ENCODE measurements around the gene AIRE.

The AIRE gene

DNA sequence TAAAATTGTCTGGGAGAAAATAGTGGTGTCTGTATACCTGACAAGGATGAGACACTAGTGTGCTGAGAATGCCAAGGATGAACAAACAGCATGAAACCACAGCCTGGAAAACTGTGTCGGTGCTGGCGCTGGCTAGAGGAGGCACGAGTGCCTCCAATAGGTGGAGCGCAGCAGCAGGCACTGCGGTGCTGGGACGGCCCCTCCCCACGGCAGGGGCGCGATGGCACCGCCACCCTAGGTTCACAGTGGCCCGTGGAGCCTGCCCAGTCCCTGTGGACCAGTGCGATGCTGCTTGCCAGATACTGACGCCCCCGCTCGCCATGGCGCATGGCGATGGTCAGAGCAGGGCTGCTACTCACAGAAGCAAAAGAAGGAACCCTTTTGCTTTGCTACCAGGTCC is 46.7 kb downstream of the AIRE start:
- H3K4ac ChIP-seq (ENCODE audit: low read depth in 1 of 2, low read length in 2 of 2) = no peak overlapping the region
- WGBS = 96% methylated on average over 17 of the region's 17 CpGs
- peak overlapping the region; percentile 34 for H4K91ac ChIP-seq (ENCODE audit: low read length)
- H2BK5ac ChIP-seq (ENCODE audit: low read depth, low read length, poor library complexity, severe bottlenecking) = no peak overlapping the region
- H3K27ac ChIP-seq (ENCODE audit: low read length, poor library complexity, severe bottlenecking) = no peak overlapping the region
- H2AFZ ChIP-seq (ENCODE audit: low read depth, low read length) = no peak overlapping the region
- H3K36me3 ChIP-seq (ENCODE audit: control insufficient read depth in 1 of 2, insufficient read depth in 2 of 2, low read depth in 1 of 2, low read length in 2 of 2) = peaks cover 29 to 54% of the 10 kb centered on the region in 2 experiments
- H3K27me3 ChIP-seq (ENCODE audit: control insufficient read depth in 1 of 2, insufficient read depth in 1 of 2, low read length in 2 of 2) = no peaks in the 10 kb centered on the region
- H2BK15ac ChIP-seq (ENCODE audit: low read depth, poor library complexity, severe bottlenecking) = no peak overlapping the region
- H3K4me2 ChIP-seq (ENCODE audit: low read length, poor library complexity, severe bottlenecking) = no peak overlapping the region
- no peaks in the 10 kb centered on the region for H3K9me3 ChIP-seq (ENCODE audit: control insufficient read depth, low read length)
- no peak overlapping the region for H3K23ac ChIP-seq (ENCODE audit: low read length in 2 of 2)
- peaks cover 2% of the 10 kb centered on the region for H3K79me1 ChIP-seq (replicated peaks; ENCODE audit: low read length, poor library complexity, severe bottlenecking)
- peaks cover 13% of the 10 kb centered on the region for H3K4me1 ChIP-seq (ENCODE audit: control insufficient read depth, insufficient read depth, low read depth, low read length)
- H3K14ac ChIP-seq (ENCODE audit: low read length in 2 of 2) = no peak overlapping the region
- no peak overlapping the region for H3K9ac ChIP-seq (ENCODE audit: low read length)
- H3K4me3 ChIP-seq (ENCODE audit: insufficient read depth in 1 of 2, low read depth in 1 of 2, low read length in 2 of 2) = no peak overlapping the region
- H2BK12ac ChIP-seq (ENCODE audit: low read length in 2 of 2) = no peak overlapping the region
- no peak overlapping the region for H4K8ac ChIP-seq (ENCODE audit: low read length)
- H3K18ac ChIP-seq (ENCODE audit: low read depth in 1 of 2, low read length in 2 of 2) = peak overlapping the region in 1 of 2 experiments; percentile 13
- H2BK120ac ChIP-seq (ENCODE audit: low read depth, low read length) = no peak overlapping the region
- no peak overlapping the region for H2AK5ac ChIP-seq (ENCODE audit: low read length, severe bottlenecking)
- no peak for DNase-seq

DNA sequence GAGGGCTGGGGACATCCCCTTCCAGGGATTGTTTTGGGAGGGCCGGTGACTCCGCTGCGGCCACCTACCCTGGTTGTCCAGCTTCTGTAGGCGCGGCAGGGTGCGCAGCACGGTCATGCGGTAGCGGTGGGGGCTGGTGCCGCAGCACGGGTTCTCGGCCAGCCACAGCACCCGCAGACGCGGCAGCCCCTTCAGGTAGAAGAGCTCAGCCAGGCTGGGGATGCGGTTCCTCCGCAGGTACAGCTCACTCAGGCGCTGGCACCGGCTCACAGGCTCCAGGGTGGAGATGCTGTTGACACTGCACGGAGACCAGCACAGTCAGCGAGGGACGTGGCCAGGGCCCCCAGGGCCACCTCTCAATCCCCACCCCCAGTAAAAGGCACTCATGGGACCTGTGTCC is 47.3 kb downstream of the AIRE start:
- Histone ChIP-seq H2AK5ac (ENCODE audit: low read length, severe bottlenecking) (no peak overlapping the region), H2AFZ (ENCODE audit: low read depth, low read length) (no peak overlapping the region), H3K23ac (ENCODE audit: low read length in 2 of 2) (no peak overlapping the region), H3K27ac (ENCODE audit: low read length, poor library complexity, severe bottlenecking) (no peak overlapping the region), H2BK12ac (ENCODE audit: low read length in 2 of 2) (no peak overlapping the region), H2BK5ac (ENCODE audit: low read depth, low read length, poor library complexity, severe bottlenecking) (no peak overlapping the region), H3K4me1 (ENCODE audit: control insufficient read depth, insufficient read depth, low read depth, low read length) (peaks cover 13% of the 10 kb centered on the region), H4K91ac (ENCODE audit: low read length) (no peak overlapping the region), H3K4me3 (ENCODE audit: insufficient read depth in 1 of 2, low read depth in 1 of 2, low read length in 2 of 2) (no peak overlapping the region), H3K9me3 (ENCODE audit: control insufficient read depth, low read length) (no peaks in the 10 kb centered on the region), H4K8ac (ENCODE audit: low read length) (no peak overlapping the region), H3K14ac (ENCODE audit: low read length in 2 of 2) (no peak overlapping the region), H2BK15ac (ENCODE audit: low read depth, poor library complexity, severe bottlenecking) (no peak overlapping the region), H3K4ac (ENCODE audit: low read depth in 1 of 2, low read length in 2 of 2) (no peak overlapping the region), H3K18ac (ENCODE audit: low read depth in 1 of 2, low read length in 2 of 2) (no peak overlapping the region), H3K9ac (ENCODE audit: low read length) (no peak overlapping the region), H2BK120ac (ENCODE audit: low read depth, low read length) (no peak overlapping the region), H3K4me2 (ENCODE audit: low read length, poor library complexity, severe bottlenecking) (no peak overlapping the region), H3K79me1 (replicated peaks; ENCODE audit: low read length, poor library complexity, severe bottlenecking) (peaks cover 2% of the 10 kb centered on the region), H3K36me3 (ENCODE audit: control insufficient read depth in 1 of 2, insufficient read depth in 2 of 2, low read depth in 1 of 2, low read length in 2 of 2) (peaks cover 26 to 49% of the 10 kb centered on the region in 2 experiments), H3K27me3 (ENCODE audit: control insufficient read depth in 1 of 2, insufficient read depth in 1 of 2, low read length in 2 of 2) (no peaks in the 10 kb centered on the region)
- no peak for DNase-seq
- WGBS = 98% methylated on average over 22 of the region's 22 CpGs

DNA sequence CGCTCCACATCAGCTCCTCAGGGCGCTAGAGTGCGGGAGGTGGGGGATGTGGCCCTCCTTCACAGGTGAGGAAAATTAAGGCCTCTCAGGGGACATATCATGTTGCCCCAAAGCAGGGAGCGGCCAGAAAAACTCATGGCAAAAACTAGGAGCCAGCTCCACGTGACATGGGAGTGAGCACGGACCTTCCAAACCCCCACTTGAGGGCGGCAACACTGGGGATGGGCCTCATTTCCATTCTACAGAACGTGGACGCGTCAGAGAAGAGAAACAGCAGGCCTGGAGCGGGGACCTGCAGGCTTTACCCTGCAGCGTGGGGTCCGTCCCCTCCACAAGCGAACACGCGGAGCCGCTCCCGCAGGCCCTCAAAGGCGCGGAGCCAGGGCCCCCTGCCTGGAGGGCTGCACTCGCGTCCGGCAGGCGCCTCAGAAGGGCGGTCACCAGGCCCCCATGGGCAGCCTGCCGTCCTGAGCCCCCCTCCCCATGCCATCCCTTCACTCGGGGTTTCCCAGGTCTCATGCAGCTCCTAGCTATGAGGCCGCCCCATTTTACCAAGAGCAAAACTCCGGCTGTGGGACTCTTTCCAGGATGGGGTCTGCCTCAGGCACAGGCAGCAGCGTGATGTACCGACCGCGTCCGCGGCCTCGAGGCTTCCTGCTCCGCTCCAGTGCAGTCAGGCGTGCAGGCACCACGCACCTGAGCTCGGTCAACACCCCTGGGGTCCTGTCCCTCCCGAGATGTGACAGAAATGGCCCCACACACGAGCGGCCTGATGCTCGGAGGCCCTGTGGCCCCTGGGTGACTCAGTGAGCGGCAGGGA is 48.0 kb downstream of the AIRE start:
- Histone ChIP-seq H3K23ac (ENCODE audit: low read length in 2 of 2) (no peak overlapping the region), H2BK15ac (ENCODE audit: low read depth, poor library complexity, severe bottlenecking) (no peak overlapping the region), H4K91ac (ENCODE audit: low read length) (no peak overlapping the region), H3K4ac (ENCODE audit: low read depth in 1 of 2, low read length in 2 of 2) (no peak overlapping the region), H4K8ac (ENCODE audit: low read length) (no peak overlapping the region), H3K4me1 (ENCODE audit: control insufficient read depth, insufficient read depth, low read depth, low read length) (peaks cover 11% of the 10 kb centered on the region), H3K18ac (ENCODE audit: low read depth in 1 of 2, low read length in 2 of 2) (no peak overlapping the region), H3K27ac (ENCODE audit: low read length, poor library complexity, severe bottlenecking) (no peak overlapping the region), H3K4me2 (ENCODE audit: low read length, poor library complexity, severe bottlenecking) (no peak overlapping the region), H3K4me3 (ENCODE audit: insufficient read depth in 1 of 2, low read depth in 1 of 2, low read length in 2 of 2) (no peak overlapping the region), H3K14ac (ENCODE audit: low read length in 2 of 2) (no peak overlapping the region), H3K9me3 (ENCODE audit: control insufficient read depth, low read length) (no peaks in the 10 kb centered on the region), H2AK5ac (ENCODE audit: low read length, severe bottlenecking) (no peak overlapping the region), H2AFZ (ENCODE audit: low read depth, low read length) (no peak overlapping the region), H3K36me3 (ENCODE audit: control insufficient read depth in 1 of 2, insufficient read depth in 2 of 2, low read depth in 1 of 2, low read length in 2 of 2) (peaks cover 26 to 44% of the 10 kb centered on the region in 2 experiments), H3K79me1 (replicated peaks; ENCODE audit: low read length, poor library complexity, severe bottlenecking) (peaks cover 2% of the 10 kb centered on the region), H3K27me3 (ENCODE audit: control insufficient read depth in 1 of 2, insufficient read depth in 1 of 2, low read length in 2 of 2) (no peaks in the 10 kb centered on the region), H3K9ac (ENCODE audit: low read length) (no peak overlapping the region), H2BK5ac (ENCODE audit: low read depth, low read length, poor library complexity, severe bottlenecking) (no peak overlapping the region), H2BK12ac (ENCODE audit: low read length in 2 of 2) (no peak overlapping the region), H2BK120ac (ENCODE audit: low read depth, low read length) (no peak overlapping the region)
- 91% methylated on average over 45 of the region's 45 CpGs for WGBS
- no peak for DNase-seq

DNA sequence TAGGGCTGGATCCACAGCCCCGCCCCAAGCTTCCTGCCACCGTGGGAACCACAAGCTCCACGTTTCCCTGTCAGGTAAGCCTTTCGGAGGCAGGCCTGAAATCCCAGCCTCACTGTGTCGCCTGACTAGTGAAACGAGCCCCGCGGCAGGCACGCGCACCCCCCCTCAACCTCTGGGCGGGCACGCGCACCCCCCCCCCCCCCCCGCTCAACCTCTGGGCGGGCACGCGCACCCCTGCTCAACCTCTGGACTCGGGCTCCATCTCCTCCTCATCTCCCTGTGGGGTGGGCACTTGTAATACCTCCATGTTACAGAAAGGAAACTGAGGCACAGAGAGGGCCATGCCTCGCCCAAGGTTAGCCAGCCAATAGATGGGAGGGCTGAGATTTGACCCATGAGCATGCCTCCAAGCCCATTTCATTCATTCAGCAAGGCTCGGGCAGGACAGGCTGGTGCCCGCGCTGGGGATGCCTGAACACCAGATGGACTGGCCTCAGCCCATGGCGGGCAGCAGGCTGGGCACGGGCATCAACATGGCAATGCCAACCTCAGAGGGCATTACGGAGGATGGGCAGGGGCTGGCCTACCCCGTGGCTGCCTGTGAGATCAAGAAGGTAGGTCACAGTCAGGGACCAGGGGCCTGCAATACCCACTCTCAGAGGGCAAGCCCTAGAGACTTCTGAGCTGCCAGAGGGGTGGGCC is 48.8 kb downstream of the AIRE start:
- Histone ChIP-seq H3K9ac (ENCODE audit: low read length) (no peak overlapping the region), H3K4me1 (ENCODE audit: control insufficient read depth, insufficient read depth, low read depth, low read length) (peaks cover 6% of the 10 kb centered on the region), H3K4me3 (ENCODE audit: insufficient read depth in 1 of 2, low read depth in 1 of 2, low read length in 2 of 2) (no peak overlapping the region), H3K36me3 (ENCODE audit: control insufficient read depth in 1 of 2, insufficient read depth in 2 of 2, low read depth in 1 of 2, low read length in 2 of 2) (peaks cover 26 to 44% of the 10 kb centered on the region in 2 experiments), H2BK15ac (ENCODE audit: low read depth, poor library complexity, severe bottlenecking) (no peak overlapping the region), H3K9me3 (ENCODE audit: control insufficient read depth, low read length) (no peaks in the 10 kb centered on the region), H2AK5ac (ENCODE audit: low read length, severe bottlenecking) (no peak overlapping the region), H2BK12ac (ENCODE audit: low read length in 2 of 2) (no peak overlapping the region), H3K27ac (ENCODE audit: low read length, poor library complexity, severe bottlenecking) (no peak overlapping the region), H3K27me3 (ENCODE audit: control insufficient read depth in 1 of 2, insufficient read depth in 1 of 2, low read length in 2 of 2) (no peaks in the 10 kb centered on the region), H4K91ac (ENCODE audit: low read length) (peak overlapping the region; percentile 47), H3K4ac (ENCODE audit: low read depth in 1 of 2, low read length in 2 of 2) (no peak overlapping the region), H3K79me1 (replicated peaks; ENCODE audit: low read length, poor library complexity, severe bottlenecking) (peaks cover 2% of the 10 kb centered on the region), H3K18ac (ENCODE audit: low read depth in 1 of 2, low read length in 2 of 2) (no peak overlapping the region), H3K23ac (ENCODE audit: low read length in 2 of 2) (no peak overlapping the region), H2AFZ (ENCODE audit: low read depth, low read length) (no peak overlapping the region), H4K8ac (ENCODE audit: low read length) (no peak overlapping the region), H3K4me2 (ENCODE audit: low read length, poor library complexity, severe bottlenecking) (no peak overlapping the region), H2BK5ac (ENCODE audit: low read depth, low read length, poor library complexity, severe bottlenecking) (no peak overlapping the region), H3K14ac (ENCODE audit: low read length in 2 of 2) (no peak overlapping the region), H2BK120ac (ENCODE audit: low read depth, low read length) (no peak overlapping the region)
- DNase-seq = no peak
- WGBS = 93% methylated on average over 19 of the region's 26 CpGs

All from mesenchymal stem cell (in vitro differentiated cells and primary cell).